Adipose tissue (tissue), 3 donors: Measurements from ENCODE around the gene BNIPL. TPM values are rescaled to one million over a fixed set of nuclear protein-coding genes. Genes with fewer than 3 reads are reported as not detected.

Experiments used
- H3K27ac ChIP-seq: one replicate; pipeline ENCODE4 v1.5.1; 2013; ENCODE audit warnings: low read depth, low read length
- WGBS, 3 donors: extraction: QIAGEN DNeasy Blood & Tissue Kit; methylation state at CpG; one replicate each; pipeline ENCODE4 v1.1.7; 2013; 5-methylcytosine and 5-hydroxymethylcytosine counted together
- polyA plus RNA-seq, 3 donors: library from polyadenylated mRNA; stranded (reverse); fragments of 200-250 nt; gene quantifications; one replicate each; pipeline ENCODE4 v1.2.3, GENCODE V29; 2013
- donor health status: healthy with polysubstance abuse.
- donor health status: Bipolar disorder and iron deficiency.
- donor health status: healthy.

BNIPL gene
- polyA plus RNA-seq, 3 donors: 0.16 to 1.1 (median 0.34) TPM

DNA sequence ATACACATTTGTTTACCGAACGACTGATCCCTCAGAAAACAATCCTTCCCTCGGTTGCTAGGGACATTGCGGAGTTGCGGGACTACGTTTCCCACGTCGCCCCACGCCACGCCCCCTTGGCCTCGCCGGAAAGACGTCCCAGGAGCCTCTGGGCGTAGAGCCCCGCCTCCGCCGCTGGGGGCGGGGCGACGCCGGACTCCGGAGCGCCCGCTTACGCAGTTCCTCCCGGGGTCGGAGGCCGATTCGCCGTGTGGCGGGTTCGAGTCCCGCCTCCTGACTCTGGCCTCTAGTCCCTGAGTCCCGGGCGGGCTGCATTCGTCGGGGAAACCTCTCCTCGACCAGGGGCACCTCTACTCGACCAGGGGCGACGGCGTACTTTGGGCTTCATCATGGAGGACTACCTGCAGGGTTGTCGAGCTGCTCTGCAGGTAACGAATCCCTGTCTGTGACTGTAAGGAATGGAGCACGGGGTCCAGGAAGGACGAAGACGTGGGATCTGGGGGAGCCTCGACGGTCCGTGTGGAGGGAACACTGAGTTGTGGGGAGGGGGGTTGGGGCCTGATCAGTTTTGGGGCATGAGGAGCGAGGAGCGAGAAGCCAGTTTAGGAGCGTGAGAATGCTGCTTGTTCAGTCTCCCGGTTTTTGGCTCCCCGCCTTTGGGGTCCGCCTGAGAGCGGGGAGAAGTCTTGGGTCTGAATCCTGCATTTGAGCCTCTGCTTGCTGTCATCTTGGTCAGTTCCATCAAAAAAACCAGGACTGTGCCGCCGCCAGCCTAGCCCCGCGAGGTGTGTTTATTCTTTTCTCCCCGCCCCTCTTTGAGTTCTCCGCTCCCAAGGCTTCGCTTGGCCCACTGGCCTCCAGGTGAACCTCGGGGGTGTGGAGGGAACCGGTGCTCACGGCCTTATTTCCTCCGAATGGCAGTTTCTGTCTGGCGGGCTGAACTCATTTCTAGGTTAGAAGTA is 27.9 kb upstream of the BNIPL start, which contains the start of gene PRUNE1:
Gene PRUNE1 (plus strand): TSS at position 206 of the 962 bp plus-strand sequence. CDS start 184 bp downstream, at position 390.
- 1% methylated on average over 68 to 69 of the region's 69 CpGs for WGBS, 3 donors
- H3K27ac ChIP-seq: peak within 1 kb of the TSS; percentile 52

DNA sequence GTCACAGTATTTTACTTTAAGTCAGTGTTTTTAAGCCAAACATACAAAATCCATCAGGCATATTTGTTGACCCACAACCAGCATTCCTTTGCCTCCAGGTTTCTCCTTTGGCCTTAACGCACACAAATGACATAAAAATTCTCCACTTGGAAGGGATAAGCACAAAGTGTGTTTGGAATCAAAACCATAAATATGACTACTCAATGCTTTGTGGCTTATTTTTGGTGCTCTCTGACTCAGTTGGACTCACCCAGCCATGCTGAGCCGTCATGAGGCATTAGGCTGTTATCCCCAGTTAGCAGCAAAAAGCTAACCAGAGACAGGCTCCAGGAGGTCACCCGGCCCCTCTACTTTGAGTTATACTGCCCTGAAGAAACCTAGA is 27.2 kb upstream of the BNIPL start:
- WGBS, 3 donors: 50 to 57% (median 54%) methylated on average over 3 of the region's 3 CpGs
- H3K27ac ChIP-seq: no peak overlapping the region

- 95 to 97% (median 96%) methylated on average over 8 of the region's 8 CpGs for WGBS, 3 donors
- H3K27ac ChIP-seq: no peak overlapping the region
Measured at GRCh38 chr1:151009674-151010345, 26.6 kb upstream of the BNIPL start.

DNA sequence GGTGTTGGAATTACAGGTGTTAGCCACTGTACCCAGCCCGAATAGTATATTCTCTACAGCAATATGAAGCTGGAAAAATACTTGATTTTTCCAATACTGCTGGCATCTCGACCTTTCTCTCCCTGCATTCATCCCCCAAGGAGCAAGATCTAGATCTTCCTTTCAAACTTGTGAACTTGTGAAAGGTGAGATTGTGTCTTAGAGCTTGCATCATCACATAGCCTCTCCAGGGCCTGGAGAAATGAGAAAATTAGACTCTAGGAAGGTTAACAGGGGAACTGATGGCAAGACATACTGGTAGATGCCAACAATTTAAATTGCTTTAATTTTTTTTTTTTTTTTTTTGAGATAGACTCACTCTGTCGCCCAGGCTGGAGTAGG is 26.1 kb upstream of the BNIPL start:
- no peak overlapping the region for H3K27ac ChIP-seq
- 86 to 93% (median 89%) methylated on average over 3 of the region's 3 CpGs for WGBS, 3 donors

DNA sequence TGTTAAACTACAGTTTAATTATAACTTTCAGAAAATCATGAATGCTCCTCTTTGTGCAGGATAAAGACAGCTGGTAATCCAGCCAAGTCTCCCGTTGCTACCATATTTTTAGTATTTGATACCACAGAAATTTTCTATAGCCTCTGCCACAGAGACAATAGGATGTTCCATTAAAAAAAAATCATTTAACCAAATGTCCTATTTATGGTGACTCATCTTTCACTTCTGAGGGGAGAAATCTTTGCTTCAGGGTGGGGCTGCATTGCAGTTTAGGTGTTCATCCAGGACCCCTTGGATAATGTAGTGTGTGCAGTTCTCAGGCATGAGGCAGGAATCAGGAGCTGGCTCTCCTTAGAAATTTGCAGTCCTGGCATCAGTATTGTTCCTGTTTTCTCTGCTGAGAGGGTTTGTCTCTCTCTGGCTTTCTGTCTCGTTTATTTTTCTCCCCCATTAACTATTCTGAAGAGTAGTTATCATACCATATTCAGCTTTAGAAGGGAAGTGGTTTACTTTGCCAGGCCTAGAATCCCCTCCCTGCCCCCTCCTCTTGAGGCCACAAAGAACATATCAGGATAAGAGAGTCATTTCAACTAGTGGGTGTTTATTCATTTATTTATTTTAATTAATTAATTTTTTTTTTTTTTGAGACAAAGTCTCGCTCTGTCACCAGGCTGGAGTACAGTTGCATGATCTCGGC is 25.1 kb upstream of the BNIPL start:
- WGBS, 3 donors: 67 to 69% (median 67%) methylated on average over 4 of the region's 4 CpGs
- no peak overlapping the region for H3K27ac ChIP-seq

DNA sequence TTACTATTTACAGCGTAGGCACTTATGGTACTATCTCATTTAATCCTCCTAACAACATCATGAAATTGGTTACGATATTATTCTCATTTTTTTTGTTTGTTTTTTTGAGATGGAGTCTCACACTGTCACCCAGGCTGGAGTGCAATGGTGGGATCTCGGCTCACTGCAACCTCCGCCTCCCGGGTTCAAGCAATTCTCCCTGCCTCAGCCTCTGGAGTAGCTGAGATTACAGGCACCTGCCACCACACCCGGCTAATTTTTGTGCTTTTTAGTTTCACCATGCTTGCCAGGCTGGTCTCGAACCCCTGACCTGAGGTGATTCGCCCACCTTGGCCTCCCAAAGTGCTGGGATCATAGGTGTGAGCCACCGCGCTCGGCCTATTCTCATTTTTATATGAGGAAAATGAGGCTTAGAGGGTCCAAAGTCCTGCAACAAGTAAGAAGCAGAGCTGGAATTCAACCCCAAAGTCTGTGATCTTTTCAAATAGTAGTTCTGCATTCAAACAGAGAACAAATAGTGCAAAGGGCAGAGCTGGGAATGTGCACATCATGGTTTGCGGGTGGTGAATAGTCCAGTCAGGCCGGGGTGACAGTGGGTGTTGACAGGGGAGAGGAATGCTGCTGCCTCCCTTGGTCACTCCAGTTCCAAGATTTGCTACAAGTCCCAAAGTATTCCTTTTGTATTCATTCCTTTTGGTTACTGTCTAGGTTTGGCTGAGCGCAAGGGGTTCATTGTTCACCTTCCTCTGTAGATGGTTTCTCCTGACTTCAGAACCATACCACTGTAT is 23.5 kb upstream of the BNIPL start:
- 83 to 92% (median 88%) methylated on average over 14 of the region's 14 CpGs for WGBS, 3 donors
- no peak overlapping the region for H3K27ac ChIP-seq

GRCh38 chr1:151013518-151013917 is 22.9 kb upstream of the BNIPL start:
- H3K27ac ChIP-seq: no peak overlapping the region
- 30 to 64% (median 57%) methylated on average over 2 of the region's 2 CpGs for WGBS, 3 donors

DNA sequence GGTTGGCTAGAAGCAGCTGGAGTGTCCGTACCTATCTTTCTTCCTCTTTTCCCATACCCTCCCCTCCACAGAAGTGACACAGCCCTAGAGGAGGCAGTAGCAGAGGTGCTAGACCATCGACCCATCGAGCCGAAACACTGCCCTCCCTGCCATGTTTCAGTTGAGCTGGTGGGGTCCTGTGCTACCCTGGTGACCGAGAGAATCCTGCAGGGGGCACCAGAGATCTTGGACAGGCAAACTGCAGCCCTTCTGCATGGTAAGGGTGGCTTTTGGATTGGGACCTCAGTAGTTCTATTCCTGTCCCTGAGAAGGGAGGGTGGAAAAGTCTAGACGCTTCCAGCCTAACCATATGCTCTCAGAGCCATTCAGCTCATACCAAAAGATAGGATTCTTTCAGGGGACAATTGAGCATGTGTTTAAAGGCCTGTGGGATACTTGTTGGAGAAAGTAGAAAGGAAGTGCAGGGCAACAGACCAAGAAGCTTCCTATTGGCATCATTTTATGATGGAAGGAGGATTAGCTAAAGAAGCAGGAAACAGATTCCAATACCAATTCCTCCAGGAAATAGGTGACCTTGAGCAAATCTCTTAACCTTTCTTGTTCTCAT is 11.7 kb upstream of the BNIPL start:
- WGBS, 3 donors: 24 to 27% (median 26%) methylated on average over 6 of the region's 6 CpGs
- no peak overlapping the region for H3K27ac ChIP-seq

DNA sequence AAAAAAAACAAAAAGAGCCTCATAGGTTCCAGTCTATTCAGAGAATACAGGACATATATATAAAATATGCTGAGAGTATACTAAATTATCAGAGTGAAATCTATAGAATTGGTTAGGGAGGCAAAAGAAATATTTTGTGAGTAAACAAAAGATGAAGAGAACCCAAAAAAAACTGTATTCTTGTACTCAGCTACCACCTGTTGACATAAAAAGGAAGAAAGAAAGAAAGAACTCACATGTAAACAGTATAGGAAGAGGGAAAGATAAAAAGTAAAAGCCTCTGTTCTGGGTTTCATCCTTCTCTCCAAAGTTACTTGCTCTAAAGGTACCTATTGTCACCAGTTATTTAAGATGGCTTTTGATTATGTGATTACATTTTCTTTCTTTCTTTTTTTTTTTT is 9.9 kb upstream of the BNIPL start:
- no peak overlapping the region for H3K27ac ChIP-seq

DNA sequence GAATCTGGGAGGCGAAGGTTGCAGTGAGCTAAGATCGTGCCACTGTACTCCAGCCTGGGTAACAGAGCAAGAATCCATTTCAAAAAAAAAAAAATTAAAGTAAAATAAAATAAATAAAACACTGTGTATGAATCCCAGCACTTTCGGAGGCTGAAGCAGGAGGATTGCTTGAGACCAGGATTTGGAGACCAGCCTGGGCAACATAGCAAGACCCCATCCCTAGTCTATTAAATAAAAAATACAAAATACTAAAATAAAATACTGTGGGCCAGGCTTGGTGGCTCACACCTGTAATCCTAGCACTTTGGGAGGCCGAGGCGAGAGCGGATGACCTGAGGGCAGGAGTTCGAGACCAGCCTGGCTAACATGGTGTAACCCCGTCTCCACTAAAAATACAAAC is 4.2 kb upstream of the BNIPL start:
- WGBS, 3 donors: 96 to 100% (median 99%) methylated on average over 8 of the region's 8 CpGs
- no peak overlapping the region for H3K27ac ChIP-seq

DNA sequence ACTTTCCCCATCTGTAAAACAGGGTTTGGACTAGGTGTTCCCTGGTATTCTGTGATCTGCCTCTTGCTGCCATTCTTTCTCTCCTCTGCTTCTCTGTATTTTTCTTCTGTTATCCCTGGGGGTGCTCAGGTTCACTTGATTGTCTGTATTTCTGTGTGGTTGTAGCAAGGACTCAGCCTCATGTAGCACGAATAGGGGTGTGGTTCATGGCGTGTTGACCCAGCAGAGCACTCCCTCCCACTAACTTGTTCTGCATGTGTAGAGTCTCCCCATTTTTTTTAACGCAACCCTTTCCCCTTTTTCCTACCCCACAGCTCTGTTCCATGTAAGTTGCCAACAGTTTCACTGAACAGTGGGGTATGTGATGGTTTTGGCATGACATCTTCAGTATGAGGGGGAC is 1.2 kb upstream of the BNIPL start:
- WGBS, 3 donors: 84 to 92% (median 87%) methylated on average over 3 of the region's 3 CpGs

DNA sequence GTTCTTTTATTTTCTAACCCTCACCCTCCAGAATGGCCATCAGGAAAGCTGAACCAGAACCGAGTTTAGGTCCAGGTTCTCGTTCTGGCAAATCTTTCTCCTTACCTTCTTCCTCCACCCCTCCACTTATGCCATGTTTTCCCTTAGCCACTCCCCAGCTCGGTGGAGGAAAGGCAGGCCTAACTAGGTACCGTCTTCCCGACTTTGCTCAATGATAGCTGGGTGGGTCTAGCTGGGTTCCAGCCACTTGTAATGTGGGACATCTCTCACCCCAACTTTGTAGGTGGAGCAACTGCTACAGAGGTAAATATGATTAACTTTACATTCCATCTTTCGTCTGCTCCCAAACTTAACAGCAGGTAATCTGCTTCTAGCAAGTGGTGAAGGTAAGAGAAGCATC is 646 bp downstream of the BNIPL start:
- 82 to 89% (median 88%) methylated on average over 6 of the region's 6 CpGs for WGBS, 3 donors
- H3K27ac ChIP-seq: no peak overlapping the region

More for the DNA sequence above, 1.2 kb upstream of the BNIPL start:
- H3K27ac ChIP-seq: no peak overlapping the region

DNA sequence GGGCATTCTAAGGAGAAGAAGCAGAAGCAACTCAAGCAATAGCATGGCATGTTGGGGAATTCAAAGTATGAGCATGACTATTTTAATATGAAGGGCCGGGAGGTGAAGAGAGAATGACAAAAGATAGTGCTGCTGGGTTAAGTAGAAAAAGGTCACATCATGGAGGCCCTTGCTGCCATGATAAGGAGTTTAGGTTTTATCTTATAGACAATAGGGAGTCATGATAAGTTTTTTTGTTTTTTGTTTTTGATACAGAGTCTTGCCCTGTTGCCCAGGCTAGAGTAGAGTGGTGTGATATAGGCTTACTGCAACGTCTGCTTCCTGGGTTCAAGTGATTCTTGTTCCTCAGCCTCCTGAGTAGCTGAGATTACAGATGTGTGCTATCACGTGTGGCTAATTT is 3.1 kb downstream of the BNIPL start:
- 85 to 91% (median 89%) methylated on average over 3 of the region's 3 CpGs for WGBS, 3 donors
- no peak overlapping the region for H3K27ac ChIP-seq

- H3K27ac ChIP-seq: no peak overlapping the region
- 89 to 96% (median 92%) methylated on average over 1 of the region's 1 CpG for WGBS, 3 donors
Measured at GRCh38 chr1:151043163-151043562, 6.8 kb downstream of the BNIPL start.

DNA sequence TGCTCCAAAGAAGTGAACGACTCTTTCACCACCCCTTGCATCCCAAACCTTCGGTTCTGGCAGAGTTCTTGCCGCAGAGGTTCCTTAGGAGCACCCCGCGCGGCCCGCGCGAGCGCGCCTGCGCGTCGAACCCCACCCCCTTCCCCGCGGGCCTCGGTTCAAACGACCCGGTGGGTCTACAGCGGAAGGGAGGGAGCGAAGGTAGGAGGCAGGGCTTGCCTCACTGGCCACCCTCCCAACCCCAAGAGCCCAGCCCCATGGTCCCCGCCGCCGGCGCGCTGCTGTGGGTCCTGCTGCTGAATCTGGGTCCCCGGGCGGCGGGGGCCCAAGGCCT is 11.2 kb downstream of the BNIPL start, which contains the start of gene C1orf56:
Gene C1orf56 (plus strand): TSS at position 161 of the 334 bp plus-strand sequence. CDS start 97 bp downstream, at position 258.
- no peak within 1 kb of the TSS for H3K27ac ChIP-seq
- 0 to 1% (median 0%) methylated on average over 24 to 29 of the region's 29 CpGs for WGBS, 3 donors

- H3K27ac ChIP-seq: no peak overlapping the region
- 0 to 1% (median 1%) methylated on average over 48 of the region's 48 CpGs for WGBS, 3 donors
Measured at GRCh38 chr1:151047925-151048644, 11.7 kb downstream of the BNIPL start.

DNA sequence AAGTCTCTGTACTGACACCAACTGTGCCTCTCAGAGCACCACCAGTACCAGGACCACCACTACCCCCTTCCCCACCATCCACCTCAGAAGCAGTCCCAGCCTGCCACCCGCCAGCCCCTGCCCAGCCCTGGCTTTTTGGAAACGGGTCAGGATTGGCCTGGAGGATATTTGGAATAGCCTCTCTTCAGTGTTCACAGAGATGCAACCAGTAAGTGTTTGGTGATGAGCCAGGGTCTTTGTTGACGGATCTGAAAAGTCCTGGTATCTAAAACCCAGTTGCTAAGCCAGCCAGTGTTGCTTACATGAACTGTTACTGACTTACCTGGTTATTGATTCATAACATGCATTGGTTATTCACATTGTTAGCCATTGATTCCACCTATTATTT is 12.3 kb downstream of the BNIPL start:
- WGBS, 3 donors: 15 to 34% (median 20%) methylated on average over 3 of the region's 3 CpGs

More for the DNA sequence above, 12.3 kb downstream of the BNIPL start:
- H3K27ac ChIP-seq: no peak overlapping the region
